HG02870 (cell line): ENCODE measurements around the gene TMC6.
"Not testable (repeated sequence)": the region's sequence is repeated elsewhere in the genome, so short reads cannot be mapped to it uniquely, and the experiment has no call there.

Source experiments
- ATAC-seq: cut with Tn5 transposase; IDR thresholded peaks from one replicate; pipeline ENCODE4 v1.9.1; 2021; ENCODE audit warnings: mild to moderate bottlenecking, moderate library complexity; ENCODE audit not compliant: unreplicated experiment

The TMC6 gene

DNA sequence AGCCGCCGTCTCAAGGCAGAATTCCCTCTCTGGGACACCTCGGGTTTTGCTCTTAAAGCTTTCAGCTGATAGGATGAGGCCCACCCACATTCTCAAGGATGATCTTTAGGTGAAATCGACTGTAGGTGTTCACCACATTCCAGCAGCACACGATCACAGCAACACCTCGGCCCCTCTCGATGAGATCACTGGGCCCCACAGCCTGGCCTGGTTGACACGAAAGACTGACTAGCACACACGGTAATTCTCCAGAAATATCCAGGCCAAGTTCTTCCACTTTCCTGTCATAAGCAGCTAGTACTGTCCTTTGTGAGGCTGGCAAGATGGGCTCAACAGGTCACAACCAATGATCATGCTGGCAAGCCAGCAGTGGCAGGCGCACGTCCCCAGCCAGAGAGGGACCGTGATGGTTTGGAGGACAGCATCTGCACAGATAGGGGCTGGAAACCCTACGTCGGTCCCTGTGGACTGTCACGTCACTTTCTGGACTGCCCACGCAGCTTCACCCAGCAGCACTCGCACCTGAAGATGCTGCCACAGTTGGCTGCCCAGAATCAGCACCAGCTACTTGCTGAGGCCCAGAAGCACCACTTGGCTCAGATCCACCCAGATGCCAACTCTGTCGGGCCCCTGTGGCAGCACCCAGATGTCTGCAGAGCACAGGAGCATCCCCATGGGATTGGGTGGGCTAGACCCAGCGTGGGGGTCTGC, 17.4 kb downstream of the TMC6 start:
- ATAC-seq: no peak

DNA sequence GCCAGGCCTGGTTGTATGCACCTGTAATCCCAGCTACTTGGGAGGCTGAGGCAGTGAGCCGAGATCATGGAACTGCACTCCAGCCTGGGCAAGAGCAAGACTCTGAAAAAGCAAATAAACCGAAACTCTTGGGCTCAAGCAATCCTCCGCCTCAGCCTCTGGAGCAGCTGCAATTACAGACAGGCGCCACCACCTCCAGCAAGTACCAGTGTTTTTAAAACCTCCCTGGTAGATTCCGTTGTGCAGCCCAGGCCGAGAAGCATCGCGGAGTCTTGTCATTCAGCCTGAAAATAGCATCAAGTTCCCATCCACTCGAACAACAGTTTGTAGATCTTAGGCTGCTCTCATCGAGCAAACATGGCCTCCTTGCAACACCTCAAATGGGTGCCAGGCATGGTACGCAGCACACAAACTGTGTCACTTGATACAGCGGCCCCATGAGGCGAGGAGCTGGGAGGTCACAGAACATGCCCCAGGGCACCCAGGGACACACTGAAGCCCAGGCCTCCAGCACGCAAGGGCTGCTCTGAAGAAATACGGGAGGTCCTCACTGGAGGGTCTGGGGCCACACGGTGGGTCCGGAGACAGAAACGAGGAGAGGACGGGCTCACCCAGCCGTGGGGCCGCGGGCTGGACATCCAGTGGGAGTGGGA, 18.1 kb downstream of the TMC6 start:
- no peak for ATAC-seq

DNA sequence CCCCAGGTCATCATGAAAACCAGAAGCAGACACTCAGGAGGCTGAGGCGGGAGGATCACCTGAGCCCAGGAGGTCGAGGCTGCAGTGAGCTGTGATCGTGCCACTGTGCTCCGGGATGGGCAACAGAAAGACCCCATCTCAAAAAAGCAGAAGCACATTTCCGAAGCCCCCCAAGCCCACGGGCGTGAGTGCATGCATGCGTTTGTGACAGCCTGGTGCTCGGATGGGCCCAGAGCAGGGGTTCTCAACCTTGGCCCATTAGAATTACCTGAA, 19.1 kb downstream of the TMC6 start:
- ATAC-seq: no peak

DNA sequence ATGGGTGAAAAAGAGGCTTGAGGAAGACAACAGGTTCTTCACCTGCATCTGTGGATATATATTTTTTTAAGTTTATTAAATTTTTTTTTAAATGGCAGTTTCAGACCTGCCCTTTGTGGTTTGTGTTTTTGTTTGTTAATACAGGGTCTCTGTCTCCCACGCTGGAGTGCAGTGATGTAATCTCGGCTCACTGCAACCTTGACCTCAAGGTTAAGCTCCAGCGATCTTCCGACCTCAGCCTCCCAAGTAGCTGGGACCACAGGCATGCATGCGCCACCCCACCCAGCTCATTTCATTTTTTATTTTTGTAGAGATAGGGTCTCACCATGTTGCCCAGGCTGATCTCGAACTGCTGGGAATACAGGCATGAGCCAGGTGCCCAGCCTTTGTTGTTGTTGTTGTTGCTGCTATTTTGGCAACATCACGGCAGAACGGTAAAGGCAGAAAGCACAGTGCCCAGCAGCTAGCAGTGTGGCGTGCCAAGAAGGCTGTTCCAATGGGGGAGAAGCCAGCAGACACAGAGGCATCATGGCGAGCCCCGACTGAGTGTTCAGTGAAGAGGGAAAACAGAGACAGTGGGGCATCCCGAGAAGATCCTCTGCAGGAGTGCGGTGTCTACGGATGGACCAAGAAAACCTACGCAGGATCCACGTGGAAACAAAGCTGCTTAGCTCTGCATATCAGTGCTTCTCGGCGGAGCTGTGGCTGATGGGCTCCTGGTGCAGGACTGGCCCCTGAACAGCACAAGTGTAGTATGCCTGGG, 19.6 kb downstream of the TMC6 start:
- no peak for ATAC-seq

DNA sequence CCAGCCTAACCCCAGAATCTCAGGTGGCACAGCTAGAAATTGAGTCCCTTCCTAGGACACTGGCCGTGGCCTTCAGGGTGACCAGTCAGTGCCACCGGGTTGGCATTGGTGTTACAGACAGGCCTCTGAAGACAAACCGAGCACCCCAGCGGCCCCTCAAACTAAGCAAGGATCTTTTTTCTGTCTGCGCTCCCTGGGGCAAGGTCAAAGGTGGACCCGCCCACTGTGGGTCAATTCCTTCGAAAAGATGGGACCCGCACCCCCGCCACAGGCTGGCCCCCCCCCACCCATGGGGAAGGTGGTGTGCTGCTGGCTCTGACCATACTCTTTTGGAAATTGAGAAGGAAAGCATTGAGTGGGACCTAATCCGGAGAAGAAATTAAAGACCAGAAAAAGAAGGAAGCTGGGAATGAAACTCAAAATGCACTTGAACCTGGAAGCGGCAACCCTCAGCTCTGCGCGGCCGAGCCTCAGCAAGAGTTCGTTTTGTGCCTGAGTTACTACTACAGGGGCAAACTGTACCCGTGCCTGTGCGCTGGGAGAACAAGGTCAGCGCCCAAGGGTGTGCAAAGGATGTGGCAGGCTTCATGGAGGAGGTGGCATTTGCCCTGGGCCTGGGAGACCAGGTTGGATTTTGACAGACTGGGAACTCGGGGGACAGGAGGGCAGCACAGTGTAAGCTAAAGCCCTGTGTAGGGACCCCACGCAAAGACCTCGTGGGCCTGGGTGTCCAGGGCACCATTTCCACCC, 20.4 kb downstream of the TMC6 start:
- no peak for ATAC-seq

DNA sequence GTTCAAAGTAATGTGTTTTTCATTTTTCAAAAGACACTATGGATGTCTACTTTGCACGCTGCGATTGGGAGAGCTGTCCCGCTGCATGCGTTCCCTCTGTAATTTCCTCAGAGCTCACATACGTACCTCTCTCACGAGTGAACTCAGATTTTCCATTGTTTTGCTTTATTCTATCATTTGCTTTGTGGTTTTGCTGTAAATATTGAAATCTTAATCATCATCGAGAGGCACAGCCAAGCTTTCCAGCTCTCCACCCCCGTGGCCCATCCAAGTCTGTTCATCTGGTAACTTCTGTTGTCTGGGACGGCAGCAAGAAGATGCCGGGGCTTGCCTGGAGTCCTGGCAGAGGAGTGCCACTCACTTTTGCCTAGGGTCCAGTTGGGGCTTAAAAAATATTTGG, 21.1 kb downstream of the TMC6 start:
- ATAC-seq: no peak

DNA sequence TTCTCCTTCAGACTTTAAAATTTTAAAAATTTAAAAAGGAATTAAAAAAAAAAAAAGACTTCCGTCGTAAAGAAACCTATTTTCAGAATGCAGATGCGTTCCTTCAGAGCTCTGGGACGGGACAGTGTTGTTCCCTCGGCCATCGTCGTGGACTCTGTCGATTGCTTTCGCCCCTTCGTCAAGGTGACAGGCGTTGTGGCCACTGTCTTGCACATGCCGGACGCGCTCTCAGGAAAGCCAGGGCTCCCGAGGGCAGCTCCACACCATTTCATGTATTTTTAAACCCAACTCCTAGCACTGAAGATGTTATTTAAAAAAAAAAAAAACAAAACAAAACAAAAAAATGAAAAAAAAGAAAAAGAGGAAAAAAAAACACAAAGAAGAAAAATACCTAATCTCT, 22.3 kb downstream of the TMC6 start:
- no peak for ATAC-seq

DNA sequence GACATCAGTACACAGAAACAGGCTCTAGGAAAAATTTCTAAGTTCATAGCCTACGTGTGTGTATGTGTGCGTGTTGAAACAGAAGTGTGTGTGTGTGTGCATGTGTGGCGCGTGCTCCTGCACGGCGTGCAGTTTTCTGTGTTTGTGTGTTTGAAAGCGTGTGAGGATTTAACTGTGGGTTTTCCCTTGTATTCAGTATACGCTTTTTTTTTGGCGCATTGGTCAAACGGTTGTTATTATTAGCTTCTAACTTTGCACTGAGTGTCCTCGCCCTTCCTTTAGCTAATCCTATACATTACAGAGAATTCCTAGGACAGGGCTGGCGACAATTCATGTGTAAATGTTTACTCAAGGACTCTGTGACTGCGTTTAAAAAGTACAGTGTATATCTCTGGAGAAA, 23.0 kb downstream of the TMC6 start:
- ATAC-seq: no peak

DNA sequence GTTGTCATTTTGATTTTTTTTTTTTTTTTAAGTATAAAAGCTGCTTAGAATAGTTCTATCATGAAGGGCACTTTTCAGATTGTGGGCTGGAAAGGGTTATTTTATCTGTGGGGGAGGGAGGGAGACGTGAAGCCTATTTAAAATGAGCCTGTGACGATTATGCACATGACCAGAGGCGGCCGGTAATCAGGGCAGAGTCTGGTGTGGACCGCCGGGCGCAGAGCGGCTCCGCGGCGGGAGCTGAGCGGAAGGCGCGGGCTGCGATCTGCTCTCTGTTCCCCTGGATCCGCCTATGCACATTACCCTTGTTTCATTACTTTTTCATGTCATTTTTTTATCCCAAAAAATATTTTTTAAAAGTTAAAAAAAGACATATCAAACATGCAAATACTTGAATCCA, 23.5 kb downstream of the TMC6 start:
- no peak for ATAC-seq

DNA sequence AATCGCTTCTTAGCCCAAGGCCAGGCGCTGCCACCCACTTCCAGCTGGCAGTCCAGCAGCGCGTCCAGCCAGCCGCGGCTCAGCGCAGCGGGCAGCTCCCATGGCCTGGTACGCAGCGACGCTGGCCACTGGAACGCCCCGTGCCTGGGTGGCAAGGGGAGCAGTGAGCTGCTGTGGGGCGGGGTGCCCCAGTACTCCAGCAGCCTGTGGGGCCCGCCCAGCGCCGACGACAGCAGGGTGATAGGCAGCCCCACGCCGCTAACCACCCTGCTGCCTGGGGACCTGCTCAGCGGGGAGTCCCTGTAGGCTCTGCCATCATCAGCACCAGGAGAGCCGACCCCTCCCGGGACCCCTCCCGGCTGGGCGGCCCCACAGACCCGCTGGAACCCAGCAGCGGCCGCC, 24.0 kb downstream of the TMC6 start:
- ATAC-seq: no peak

DNA sequence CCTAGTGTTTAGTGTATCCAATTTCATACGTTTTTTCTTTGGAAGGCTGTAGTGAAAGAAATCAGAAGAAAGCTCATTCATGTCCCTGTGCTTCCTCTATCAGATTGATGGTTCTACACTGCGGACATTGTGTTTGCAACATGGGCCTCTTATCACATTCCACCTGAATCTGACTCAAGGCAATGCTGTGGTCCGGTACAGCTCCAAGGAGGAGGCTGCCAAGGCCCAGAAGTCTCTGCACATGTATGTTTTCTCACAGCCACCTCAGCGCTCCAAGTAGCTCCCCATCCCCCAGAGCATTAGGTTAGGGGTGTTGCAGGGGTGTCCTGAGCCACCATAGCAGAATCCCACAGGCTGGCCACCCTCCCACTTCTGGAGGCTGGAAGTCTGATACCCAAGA, 25.2 kb downstream of the TMC6 start:
- ATAC-seq: no peak

DNA sequence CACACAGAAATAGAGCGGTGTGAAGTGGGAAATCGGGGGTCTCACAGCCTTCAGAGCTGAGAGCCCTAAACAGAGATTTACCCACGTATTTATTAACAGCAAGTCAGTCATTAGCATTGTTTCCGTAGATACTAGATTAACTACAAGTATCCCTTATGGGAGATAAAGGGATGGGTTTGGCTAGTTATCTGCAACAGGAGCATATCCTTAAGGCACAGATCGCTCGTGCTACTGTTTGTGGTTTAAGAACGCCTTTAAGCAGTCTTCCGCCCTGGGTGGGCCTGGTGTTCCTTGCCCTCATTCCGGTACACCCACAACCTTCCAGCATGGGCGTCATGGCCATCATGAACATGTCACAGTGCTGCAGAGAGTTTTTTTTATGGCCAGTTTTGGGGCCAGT, 27.0 kb downstream of the TMC6 start:
- no peak for ATAC-seq

DNA sequence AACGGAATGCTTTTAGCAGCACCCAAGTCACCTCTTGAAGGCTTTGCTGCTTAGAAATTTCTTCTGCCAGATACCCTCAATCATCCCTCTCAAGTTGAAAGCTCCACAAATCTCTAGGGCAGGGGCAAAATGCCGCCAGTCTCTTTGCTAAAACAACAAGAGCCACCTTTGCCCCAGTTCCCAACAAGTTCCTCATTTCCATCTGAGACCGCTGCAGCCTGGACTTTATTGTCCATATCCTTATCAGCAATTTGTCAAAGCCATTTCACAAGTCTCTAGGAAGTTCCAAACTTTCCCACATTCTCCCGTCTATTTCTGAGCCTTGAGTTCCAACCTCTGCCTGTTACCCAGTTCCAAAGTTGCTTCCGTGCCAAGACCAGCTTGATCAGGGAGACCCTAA, 27.4 kb downstream of the TMC6 start:
- ATAC-seq: no peak

DNA sequence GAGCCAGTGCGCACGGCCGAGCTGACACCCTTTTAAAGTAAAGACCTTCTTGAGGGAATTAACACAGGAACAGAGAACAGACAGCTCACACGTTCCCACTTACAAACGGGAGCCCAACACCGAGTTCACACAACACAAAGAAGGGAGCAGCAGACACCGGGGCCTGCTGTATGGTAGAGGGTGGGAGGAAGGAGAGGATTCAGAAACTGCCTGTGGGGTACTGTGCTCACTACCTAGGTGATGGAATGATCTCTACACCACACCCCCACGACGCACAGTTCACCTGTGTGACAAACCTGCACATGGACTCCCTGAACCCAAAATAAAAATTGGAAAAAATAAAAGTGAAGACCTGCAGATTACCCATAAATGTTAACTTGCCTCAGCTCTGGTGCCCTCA, 32.5 kb downstream of the TMC6 start:
- ATAC-seq: no peak

DNA sequence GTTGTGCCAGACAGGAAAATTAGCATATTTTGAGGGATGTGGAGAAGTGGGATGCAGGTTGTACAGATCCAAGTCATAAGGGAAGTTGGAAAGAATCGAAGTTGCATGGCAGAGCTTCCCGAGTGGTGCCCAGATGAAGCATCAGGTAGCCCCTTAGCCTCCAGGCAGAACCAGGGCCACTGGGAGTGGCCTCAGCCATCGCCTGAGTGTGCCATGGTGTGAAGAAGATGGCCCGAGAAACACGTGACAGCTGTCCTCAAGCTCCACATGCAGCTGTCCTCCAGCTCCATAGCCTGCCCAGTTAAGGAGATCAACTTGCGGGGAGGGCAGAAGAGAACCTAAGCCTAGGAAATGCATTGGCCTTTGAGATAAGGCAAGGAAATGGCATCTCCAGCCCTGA, 33.5 kb downstream of the TMC6 start:
- no peak for ATAC-seq

DNA sequence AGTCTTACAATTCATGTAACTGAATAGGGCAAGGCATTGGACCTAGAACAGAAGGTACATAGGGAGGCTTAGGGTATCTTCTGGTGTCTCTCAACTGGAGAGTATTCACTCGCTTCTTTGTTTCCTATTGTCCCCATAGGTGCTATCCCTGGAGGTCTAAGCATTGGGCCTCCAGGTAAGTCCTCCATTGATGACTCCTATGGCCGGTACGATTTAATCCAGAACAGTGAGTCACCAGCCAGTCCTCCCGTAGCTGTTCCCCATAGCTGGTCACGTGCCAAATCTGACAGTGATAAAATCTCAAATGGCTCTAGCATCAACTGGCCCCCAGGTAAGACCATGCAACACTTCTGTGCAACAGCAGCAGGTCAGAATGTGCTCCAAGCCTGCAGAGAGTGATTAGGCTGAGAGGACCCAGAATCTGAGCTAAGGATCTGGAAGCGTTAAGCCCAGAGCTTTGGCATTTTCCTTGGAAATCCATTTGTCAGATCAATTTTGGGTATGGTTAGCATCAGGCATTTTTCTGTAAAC, 35.7 kb downstream of the TMC6 start:
- no peak for ATAC-seq

DNA sequence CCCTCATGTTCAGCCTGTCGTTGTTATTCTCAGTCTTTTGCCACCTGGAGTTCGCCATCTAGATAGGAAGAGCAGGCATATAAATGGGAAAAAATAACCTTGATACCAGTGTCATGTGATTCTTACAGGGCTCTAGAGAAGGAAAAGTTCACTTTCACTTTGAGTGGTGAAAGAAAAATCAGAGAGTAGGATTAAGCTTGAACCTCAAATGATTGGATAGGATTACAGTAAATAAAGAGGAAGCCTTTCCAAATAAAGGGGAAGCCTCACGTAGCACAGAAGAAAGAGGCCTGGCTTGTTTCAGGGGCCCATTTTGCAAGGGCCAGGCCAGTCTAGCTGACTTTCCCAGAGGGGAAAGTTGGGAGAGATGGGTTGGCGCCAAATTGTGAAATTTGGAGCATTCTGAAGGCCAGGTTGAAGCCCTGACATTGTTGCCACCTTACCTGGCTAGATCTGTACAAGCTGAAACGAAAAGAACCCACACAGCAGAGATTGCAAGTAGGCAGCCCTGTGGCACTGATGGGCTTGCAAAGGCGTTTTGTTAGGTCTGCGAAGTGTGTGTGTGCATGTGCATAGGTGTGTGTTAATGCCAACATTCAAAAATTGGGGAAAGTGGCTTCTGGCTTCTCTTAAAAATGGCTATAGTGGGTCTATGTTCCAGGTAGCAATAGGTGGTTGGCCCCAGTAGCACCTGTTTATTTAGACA, 38.8 kb downstream of the TMC6 start:
- ATAC-seq: no peak

DNA sequence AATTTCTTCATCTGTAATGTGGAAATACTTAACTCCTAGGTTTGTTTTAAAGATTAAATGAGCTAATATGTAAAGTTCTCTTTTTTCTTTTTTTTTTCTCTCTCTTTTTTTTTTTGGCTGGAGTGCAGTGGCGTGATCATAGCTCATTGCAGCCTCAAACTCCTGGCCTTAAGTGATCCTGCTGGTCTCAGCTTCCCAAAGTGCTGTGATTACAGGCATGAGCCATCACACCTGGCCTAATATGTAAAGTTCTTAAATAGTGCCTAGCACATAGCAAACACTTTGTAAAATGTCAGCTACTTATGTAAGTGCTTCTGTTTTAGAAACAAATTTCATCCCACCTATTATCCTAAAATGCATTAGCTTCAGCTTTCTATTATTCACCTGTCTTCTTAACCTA, 40.0 kb downstream of the TMC6 start:
- no peak for ATAC-seq

DNA sequence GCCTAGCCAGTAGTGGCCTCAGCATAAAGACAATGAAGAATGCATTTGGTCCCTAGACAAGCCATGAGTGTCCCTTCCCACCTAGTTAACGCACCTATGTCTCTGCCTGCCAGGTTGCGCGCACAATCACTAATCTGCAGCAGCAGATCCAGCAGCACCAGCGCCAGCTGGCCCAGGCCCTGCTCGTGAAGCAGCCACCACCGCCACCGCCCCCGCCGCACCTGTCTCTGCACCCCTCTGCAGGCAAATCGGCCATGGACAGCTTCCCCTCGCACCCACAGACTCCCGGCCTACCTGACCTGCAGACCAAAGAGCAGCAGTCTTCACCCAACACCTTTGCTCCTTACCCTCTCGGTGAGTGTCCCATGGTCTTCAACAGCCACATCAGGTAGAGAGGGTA, 41.8 kb downstream of the TMC6 start:
- no peak for ATAC-seq

DNA sequence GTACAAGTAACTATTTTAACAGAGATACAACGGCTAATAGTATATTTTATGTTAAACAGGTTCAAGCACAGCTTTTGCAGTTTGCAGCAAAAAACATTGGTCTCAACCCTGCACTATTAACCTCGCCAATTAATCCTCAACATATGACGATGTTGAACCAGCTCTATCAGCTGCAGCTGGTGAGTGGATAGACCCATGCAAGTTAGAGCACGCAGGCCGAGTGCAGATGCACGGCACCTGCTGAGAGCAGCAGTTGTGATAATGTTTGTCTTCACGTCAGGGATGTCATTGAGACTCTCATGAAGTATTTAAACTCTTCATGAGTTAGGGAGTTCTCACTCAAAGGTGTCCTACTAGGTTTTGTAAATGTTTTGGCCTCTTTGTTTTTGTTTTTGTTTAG, 45.6 kb downstream of the TMC6 start:
- no peak for ATAC-seq

DNA sequence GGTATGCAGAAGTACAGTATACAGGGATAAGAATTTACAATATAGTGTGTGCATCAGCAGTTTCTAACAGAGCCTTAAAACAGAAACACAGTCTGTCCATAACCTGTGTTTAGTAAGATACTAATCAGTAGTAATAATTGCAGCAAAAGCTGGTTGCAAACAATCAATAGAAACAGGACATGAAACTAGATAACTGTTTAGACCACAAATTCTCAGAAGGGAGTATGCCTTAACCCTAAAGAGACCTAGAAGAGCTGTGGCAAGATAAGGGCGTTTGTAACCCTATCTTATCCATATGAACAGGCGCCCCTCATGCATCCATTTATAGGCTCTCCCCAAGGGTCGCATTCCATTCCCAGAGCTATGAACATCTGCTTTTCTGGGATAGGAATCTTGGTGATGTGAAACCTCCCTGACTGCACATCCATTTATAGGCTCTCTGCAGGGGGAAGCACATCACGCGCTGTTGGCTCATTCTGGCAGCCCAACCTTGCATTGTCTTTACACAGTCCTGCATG, 46.1 kb downstream of the TMC6 start:
- not testable (repeated sequence) for ATAC-seq
